Measurements from ENCODE around the gene MARS1.

Gene MARS1

DNA sequence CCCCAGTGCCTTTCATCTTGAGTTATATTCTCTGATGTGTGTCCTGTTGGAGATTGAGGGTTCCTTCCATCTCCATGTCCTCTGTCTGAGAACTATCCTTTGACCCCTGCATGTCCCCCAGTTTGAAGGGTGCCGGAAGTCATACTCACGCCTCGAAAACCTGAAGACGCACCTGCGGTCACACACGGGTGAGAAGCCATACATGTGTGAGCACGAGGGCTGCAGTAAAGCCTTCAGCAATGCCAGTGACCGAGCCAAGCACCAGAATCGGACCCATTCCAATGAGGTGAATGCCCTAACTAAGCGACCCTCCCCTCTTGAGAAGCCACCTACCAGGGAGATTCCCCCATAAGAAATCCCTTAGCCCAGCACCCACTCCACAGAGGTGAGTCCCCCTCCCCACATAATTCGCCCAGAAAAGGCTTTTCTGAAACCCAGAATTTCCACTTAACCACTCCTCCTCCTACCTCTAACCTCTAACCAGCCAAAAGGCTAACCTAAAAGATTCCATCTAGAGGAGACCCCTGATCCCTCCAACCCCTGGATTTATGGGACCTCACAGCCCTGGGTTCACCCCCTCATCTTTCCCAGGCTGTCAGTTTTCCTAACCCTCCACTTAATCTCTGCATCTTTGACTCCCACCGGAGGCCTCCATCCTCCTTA is 20.5 kb upstream of the MARS1 start:
- no peak for DNase-seq (ENCODE audit: low read depth)
- H3K4me3 ChIP-seq (ENCODE audit: low read depth, low read length) = no peak overlapping the region
- TF ChIP-seq, protein P1, sequence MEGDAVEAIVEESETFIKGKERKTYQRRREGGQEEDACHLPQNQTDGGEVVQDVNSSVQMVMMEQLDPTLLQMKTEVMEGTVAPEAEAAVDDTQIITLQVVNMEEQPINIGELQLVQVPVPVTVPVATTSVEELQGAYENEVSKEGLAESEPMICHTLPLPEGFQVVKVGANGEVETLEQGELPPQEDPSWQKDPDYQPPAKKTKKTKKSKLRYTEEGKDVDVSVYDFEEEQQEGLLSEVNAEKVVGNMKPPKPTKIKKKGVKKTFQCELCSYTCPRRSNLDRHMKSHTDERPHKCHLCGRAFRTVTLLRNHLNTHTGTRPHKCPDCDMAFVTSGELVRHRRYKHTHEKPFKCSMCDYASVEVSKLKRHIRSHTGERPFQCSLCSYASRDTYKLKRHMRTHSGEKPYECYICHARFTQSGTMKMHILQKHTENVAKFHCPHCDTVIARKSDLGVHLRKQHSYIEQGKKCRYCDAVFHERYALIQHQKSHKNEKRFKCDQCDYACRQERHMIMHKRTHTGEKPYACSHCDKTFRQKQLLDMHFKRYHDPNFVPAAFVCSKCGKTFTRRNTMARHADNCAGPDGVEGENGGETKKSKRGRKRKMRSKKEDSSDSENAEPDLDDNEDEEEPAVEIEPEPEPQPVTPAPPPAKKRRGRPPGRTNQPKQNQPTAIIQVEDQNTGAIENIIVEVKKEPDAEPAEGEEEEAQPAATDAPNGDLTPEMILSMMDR (IDR thresholded peaks at IDR 0.05; ENCODE audit: low read depth, low read length, missing control alignments) = no peak

DNA sequence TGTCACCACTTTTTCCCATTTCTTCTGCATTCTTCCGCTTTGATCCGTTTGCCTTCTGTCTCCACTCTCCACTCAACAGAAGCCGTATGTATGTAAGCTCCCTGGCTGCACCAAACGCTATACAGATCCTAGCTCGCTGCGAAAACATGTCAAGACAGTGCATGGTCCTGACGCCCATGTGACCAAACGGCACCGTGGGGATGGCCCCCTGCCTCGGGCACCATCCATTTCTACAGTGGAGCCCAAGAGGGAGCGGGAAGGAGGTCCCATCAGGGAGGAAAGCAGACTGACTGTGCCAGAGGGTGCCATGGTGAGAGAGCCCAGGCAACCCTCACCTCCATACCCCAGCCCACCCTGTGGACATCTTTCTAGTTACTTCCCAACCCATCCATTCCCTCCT is 20.0 kb upstream of the MARS1 start:
- H3K4me3 ChIP-seq (ENCODE audit: low read depth, low read length) = no peak overlapping the region
- TF ChIP-seq, protein P1 (IDR thresholded peaks at IDR 0.05; ENCODE audit: low read depth, low read length, missing control alignments) = no peak
- DNase-seq (ENCODE audit: low read depth) = no peak

DNA sequence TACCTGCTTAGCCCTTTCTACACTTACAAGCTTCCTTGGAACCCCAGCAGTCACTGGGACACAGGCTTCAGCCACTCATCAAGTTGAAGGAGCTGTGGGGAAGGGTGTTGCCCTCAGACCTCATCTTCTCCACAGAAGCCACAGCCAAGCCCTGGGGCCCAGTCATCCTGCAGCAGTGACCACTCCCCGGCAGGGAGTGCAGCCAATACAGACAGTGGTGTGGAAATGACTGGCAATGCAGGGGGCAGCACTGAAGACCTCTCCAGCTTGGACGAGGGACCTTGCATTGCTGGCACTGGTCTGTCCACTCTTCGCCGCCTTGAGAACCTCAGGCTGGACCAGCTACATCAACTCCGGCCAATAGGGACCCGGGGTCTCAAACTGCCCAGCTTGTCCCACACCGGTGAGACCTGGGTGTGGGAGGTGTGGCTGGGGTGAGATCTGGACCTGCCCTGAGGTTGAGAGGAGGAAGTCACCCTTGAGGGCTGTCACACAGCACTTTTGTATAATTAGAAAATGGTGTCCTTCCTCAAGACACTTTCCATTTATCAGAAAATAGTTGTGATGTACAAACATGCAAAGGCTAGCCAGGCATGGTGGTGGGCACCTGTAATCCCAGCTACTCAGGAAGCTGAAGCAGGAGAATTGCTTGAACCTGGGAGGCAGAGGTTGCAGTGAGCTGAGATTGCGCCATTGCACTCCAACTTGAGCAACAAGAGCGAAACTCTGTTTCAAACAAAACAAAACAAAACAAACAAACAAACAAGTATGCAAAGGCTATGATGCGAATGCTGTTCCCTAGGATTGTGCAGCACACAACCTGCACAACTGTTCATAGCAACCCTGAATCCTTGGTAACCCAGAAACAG is 18.3 kb upstream of the MARS1 start:
- H3K4me3 ChIP-seq (ENCODE audit: low read depth, low read length) = no peak overlapping the region
- DNase-seq (ENCODE audit: low read depth) = no peak
- TF ChIP-seq, protein P1 (IDR thresholded peaks at IDR 0.05; ENCODE audit: low read depth, low read length, missing control alignments) = no peak

DNA sequence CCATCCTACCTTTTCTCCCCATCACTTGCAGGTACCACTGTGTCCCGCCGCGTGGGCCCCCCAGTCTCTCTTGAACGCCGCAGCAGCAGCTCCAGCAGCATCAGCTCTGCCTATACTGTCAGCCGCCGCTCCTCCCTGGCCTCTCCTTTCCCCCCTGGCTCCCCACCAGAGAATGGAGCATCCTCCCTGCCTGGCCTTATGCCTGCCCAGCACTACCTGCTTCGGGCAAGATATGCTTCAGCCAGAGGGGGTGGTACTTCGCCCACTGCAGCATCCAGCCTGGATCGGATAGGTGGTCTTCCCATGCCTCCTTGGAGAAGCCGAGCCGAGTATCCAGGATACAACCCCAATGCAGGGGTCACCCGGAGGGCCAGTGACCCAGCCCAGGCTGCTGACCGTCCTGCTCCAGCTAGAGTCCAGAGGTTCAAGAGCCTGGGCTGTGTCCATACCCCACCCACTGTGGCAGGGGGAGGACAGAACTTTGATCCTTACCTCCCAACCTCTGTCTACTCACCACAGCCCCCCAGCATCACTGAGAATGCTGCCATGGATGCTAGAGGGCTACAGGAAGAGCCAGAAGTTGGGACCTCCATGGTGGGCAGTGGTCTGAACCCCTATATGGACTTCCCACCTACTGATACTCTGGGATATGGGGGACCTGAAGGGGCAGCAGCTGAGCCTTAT is 17.4 kb upstream of the MARS1 start:
- no peak overlapping the region for H3K4me3 ChIP-seq (ENCODE audit: low read depth, low read length)
- no peak for DNase-seq (ENCODE audit: low read depth)
- TF ChIP-seq, protein P1 (IDR thresholded peaks at IDR 0.05; ENCODE audit: low read depth, low read length, missing control alignments) = no peak

DNA sequence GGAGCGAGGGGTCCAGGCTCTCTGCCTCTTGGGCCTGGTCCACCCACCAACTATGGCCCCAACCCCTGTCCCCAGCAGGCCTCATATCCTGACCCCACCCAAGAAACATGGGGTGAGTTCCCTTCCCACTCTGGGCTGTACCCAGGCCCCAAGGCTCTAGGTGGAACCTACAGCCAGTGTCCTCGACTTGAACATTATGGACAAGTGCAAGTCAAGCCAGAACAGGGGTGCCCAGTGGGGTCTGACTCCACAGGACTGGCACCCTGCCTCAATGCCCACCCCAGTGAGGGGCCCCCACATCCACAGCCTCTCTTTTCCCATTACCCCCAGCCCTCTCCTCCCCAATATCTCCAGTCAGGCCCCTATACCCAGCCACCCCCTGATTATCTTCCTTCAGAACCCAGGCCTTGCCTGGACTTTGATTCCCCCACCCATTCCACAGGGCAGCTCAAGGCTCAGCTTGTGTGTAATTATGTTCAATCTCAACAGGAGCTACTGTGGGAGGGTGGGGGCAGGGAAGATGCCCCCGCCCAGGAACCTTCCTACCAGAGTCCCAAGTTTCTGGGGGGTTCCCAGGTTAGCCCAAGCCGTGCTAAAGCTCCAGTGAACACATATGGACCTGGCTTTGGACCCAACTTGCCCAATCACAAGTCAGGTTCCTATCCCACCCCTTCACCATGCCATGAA is 16.8 kb upstream of the MARS1 start:
- no peak for DNase-seq (ENCODE audit: low read depth)
- no peak overlapping the region for H3K4me3 ChIP-seq (ENCODE audit: low read depth, low read length)
- TF ChIP-seq, protein P1 (IDR thresholded peaks at IDR 0.05; ENCODE audit: low read depth, low read length, missing control alignments) = no peak

DNA sequence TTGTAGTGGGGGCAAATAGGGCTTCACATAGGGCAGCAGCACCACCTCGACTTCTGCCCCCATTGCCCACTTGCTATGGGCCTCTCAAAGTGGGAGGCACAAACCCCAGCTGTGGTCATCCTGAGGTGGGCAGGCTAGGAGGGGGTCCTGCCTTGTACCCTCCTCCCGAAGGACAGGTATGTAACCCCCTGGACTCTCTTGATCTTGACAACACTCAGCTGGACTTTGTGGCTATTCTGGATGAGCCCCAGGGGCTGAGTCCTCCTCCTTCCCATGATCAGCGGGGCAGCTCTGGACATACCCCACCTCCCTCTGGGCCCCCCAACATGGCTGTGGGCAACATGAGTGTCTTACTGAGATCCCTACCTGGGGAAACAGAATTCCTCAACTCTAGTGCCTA is 16.2 kb upstream of the MARS1 start:
- no peak for DNase-seq (ENCODE audit: low read depth)
- H3K4me3 ChIP-seq (ENCODE audit: low read depth, low read length) = no peak overlapping the region
- TF ChIP-seq, protein P1 (IDR thresholded peaks at IDR 0.05; ENCODE audit: low read depth, low read length, missing control alignments) = no peak

Data from GM12864 (cell line).